ENCODE measurements around the gene SMNDC1.
A peak's percentile ranks its signal among the peaks of the same experiment; 100 is the strongest.

Gene SMNDC1

DNA sequence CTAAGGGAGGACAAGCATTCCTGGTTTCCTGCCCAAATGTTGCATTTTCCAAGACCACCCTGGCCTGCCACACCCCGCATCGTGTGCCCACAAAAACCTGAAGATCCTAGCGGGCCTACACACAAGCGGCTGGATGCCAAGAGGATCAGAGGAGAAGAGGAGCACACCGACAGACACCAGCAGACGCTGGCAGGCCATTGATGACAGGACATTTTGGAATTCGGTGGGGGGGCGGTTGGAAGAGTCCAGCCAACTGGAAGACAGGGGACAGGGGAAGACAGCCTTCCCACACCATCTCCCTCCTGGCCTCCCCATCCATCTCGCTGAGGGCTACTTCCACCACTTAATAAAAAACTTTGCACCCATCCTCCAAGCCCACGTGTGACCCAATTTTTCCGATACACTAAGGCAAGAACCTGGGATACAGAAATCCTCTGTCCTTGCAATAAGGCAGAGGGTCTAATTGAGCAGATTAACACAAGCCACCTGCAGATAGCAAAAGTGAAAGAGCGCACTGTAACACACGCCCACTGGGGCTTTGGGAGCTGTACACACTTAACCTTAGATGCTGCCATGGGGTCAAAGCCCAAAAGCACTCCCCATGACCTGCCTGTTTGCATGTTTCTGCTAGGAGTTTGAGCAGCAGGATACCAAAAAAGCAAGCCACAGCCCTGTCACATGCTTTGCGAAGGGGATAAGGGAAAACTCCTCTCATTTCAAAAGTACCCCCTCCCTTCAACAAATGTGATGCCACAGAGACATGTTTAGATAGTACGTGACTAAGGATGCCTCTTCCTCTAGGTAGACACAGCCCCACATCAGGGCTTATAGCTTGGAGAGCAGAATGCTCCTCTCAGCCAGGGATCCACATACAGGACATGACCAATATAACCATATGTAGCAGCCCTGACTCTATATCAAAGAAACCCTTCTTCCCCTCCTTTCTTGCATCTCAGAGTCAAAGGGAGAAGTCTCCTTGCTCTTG, 13.4 kb upstream of the SMNDC1 start:
- DNase-seq (ENCODE audit: insufficient read length, low spot score) (no peak), FAIRE-seq (no peak)
- TF ChIP-seq, protein P1, sequence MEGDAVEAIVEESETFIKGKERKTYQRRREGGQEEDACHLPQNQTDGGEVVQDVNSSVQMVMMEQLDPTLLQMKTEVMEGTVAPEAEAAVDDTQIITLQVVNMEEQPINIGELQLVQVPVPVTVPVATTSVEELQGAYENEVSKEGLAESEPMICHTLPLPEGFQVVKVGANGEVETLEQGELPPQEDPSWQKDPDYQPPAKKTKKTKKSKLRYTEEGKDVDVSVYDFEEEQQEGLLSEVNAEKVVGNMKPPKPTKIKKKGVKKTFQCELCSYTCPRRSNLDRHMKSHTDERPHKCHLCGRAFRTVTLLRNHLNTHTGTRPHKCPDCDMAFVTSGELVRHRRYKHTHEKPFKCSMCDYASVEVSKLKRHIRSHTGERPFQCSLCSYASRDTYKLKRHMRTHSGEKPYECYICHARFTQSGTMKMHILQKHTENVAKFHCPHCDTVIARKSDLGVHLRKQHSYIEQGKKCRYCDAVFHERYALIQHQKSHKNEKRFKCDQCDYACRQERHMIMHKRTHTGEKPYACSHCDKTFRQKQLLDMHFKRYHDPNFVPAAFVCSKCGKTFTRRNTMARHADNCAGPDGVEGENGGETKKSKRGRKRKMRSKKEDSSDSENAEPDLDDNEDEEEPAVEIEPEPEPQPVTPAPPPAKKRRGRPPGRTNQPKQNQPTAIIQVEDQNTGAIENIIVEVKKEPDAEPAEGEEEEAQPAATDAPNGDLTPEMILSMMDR (IDR thresholded peaks at IDR 0.05; ENCODE audit: insufficient read depth, missing control alignments), result no peak

DNA sequence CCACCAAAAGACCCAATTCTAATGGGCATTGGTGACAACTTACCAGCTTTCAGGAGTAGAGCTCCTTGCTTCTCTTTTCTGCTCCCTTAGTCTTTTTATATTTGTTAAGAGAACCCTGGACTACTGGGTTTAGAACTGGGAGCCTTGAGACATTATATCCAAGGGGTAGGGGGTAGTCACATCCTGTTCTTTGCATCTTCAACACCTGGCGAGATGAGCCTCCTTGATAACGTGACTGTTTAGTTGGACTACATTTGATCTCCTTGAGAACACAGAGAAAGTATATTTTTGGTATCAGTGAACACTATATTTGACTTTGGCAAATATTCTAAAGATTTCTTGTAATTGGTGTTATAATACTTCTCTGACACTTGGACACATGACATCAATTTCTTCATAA, 9.0 kb upstream of the SMNDC1 start:
- no peak for FAIRE-seq
- no peak for DNase-seq (ENCODE audit: insufficient read length, low spot score)
- TF ChIP-seq, protein P1 (IDR thresholded peaks at IDR 0.05; ENCODE audit: insufficient read depth, missing control alignments), result no peak

DNA sequence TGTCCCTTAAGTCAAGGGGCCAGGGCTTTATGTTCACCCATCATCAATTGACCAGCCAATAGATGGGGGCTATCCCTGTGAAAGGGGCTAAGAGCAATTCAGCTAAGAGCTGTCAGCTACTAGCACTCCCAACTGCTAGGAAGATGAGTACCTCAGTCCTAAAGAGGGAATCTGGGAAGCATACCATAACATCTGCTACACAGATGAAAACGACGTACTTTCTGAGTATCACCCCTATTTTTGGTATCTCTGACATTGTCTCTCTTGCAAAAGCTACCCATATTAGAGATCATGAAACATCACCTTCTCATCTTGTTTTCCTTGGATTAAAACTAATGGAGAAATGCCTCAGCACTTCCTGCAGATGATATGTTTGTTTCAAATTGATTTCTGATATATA, 7.5 kb upstream of the SMNDC1 start:
- TF ChIP-seq, protein P1 (IDR thresholded peaks at IDR 0.05; ENCODE audit: insufficient read depth, missing control alignments), result no peak
- no peak for FAIRE-seq
- no peak for DNase-seq (ENCODE audit: insufficient read length, low spot score)

DNA sequence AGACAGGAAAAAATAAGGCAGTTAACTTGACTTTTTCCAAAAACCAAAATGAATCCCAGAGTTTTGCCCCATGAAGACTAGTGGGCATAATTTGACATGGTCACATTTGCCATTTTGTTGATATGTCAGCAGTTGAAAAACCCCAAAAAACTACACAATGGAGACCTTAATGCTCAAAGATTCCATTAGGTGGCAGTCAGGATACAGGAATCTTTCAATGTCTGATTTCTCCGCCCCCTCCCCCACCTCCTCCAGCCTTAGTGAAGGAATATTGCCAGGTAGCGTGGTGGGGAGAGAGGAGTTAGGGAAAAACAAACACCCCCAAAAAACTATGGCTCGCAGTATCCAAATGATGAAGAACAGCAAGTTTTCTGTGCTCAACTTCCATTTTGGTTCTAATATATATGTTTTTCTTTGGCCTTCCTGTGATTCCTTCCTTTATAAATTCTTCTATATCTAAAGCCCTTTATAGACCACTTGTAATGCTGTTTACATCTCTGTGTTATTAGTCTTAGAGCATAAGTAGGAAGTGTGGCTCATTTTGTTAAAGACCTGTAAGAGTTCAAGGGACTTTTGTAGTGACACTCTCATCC, 6.7 kb upstream of the SMNDC1 start:
- TF ChIP-seq, protein P1 (IDR thresholded peaks at IDR 0.05; ENCODE audit: insufficient read depth, missing control alignments), result peak; percentile 63
- FAIRE-seq, result no peak
- DNase-seq (ENCODE audit: insufficient read length, low spot score), result no peak

DNA sequence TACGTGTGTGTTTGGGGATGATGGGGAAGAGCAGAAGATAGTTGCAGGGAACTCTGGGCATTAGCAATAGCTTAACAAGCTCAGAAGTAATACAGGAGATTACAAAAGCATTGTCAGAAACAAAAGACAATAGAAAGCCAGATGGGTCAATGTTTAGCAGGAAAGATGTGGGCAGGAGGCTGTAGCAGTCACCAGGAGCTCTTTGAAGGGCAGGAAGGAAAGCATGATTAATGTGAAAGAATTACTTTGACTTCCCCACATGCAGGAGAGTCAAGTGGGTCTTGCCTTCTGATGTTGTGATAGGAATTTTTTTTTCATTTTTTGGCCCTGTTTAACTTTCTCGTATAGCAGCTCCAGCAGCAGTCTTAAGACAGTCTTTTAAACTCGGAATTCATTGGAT, 6.0 kb upstream of the SMNDC1 start:
- TF ChIP-seq, protein P1 (IDR thresholded peaks at IDR 0.05; ENCODE audit: insufficient read depth, missing control alignments), result no peak
- FAIRE-seq, result no peak

DNA sequence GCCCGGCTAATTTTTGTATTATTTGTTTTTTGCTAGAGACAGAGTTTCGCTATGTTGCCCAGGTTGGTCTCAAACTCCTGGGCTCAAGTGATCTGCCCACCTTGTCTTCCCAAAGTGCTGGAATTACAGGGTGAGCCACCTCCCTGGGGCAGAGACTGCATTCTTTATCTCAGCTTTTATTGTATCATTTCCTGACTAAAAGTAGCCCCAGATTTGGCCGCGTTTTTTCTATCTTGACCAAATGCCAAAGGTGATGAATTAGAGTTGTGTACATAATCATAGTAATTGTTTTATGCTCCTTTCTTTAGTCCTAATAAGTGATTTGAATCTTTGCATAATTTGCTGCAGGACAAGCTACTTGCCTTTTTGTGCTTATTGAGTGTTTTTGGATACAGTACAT, 3.1 kb upstream of the SMNDC1 start:
- FAIRE-seq (no peak), DNase-seq (ENCODE audit: insufficient read length, low spot score) (no peak)
- TF ChIP-seq, protein P1 (IDR thresholded peaks at IDR 0.05; ENCODE audit: insufficient read depth, missing control alignments), result no peak

More for the DNA sequence above, 6.0 kb upstream of the SMNDC1 start:
- DNase-seq (ENCODE audit: insufficient read length, low spot score), result no peak

DNA sequence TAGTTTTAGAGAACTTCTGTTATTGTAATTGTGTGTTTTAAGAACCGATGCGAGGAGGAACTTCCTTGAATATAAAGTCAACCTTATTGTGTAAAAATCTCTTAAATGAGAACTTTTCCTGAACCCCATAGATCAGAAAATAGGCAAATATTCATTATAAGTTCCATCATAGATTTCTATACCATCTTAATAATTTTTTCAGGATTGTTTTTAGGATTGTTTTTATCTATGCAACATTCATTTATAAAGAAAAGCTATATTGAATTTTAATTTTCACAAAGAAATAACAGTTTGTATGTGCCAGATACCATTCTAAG, 1.7 kb upstream of the SMNDC1 start:
- TF ChIP-seq, protein P1 (IDR thresholded peaks at IDR 0.05; ENCODE audit: insufficient read depth, missing control alignments), result no peak
- no peak for DNase-seq (ENCODE audit: insufficient read length, low spot score)
- FAIRE-seq, result no peak
